Muscle of back (tissue), 11 donors: ENCODE results near the gene YDJC. TPM values are rescaled to one million over a fixed set of nuclear protein-coding genes. Genes with fewer than 3 reads are reported as not detected.
"Not testable (repeated sequence)": the region's sequence is repeated elsewhere in the genome, so short reads cannot be mapped to it uniquely, and the experiment has no call there.

Experiments used
- DNase-seq, 3 donors: peaks; one replicate each; pipeline versions ENCODE4 v3.0.0 to v3.0.0-alpha.2; 2013
- polyA plus RNA-seq, 10 donors: library from polyadenylated mRNA; unstranded; fragments of 120-200 nt; gene quantifications; one replicate each; pipeline ENCODE4 v1.2.1, GENCODE V29; 2013; ENCODE audit not compliant: insufficient read length in 10 of 10

Gene YDJC
- polyA plus RNA-seq, 10 donors = 2.7 to 5.6 (median 4.0) TPM

DNA sequence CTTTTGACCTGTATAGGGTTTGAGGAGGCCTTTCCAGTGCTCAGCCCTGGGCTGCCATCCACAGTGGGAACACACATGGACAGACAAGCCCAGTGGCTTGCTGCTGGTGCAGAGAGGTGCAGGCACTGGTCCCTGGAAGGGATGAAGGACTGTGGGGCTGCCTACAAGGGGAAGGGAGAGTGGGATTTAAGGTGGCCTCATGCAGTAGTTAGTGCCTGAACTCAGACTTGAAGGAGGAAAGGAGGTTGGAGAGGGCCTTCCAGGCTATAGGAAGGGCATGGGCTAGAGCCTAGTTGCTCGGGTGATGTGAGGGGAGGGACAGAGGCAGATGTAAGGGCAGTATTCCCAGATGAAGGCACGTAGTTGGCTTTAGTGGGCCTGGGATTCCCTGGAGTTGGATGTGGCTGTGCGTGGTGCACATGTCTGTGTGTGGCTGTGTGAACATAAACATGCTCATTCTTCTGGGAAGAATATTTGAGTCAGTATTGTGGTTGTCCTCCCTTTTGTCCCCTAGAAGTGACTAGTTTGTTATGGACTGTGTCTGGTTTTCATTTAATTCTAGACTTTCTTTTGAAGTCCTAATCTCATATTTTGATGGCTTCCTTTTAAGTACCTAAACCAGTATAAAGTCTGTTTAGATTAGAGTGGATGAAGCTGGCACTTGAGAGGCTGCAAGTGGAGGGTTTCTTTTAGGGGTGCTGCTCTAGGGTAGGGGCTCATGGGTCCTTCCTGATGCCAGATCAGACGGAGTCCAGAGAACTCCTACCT, 18.4 kb downstream of the YDJC start:
- no peak for DNase-seq

DNA sequence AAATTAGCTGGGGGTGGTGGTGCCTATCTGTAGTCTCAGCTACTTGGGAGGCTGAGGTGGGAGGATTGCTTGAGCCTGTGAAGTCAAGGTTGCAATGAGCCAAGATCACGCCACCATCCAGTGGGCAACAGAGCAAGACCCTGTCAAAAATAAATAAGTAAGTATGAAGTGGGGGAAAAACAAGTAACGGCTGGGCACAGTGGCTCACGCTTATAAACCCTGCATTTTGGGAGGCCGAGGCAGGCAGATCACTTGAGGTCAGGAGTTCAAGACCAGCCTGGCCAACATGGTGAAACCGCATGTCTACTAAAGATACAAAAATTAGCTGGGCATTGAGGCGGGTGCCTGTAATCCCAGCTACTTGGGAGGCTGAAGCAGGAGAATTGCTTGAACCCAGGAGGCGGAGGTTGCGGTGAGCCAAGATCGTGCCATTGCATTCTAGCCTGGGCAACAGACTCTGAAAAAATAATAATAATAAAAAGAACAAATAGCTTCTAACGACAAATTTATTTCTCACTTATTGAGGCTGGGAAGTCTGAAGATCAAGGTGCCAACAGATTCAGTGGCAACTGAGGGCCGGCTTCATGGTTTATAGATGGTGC, 20.2 kb downstream of the YDJC start:
- not testable (repeated sequence) for DNase-seq

DNA sequence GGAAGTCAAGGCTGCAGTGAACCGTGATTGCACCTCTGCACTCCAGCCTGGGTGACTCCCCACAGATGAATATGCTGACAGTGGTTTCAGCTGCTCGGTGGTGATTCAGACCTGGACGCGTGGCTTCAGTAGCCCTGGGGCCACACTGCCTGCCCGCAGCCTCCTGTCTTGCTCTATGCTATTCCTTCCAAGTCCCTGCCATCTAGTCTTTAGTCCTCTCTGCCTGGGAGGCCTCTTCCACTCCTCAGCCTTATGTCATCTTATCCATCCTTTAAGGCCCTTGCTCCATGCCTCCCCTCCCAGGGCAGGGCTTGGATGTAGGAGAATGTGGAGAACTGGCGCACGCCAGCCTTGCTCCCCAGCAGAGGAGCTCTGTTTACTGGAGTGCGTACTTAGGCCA, 23.0 kb downstream of the YDJC start:
- DNase-seq = no peak

DNA sequence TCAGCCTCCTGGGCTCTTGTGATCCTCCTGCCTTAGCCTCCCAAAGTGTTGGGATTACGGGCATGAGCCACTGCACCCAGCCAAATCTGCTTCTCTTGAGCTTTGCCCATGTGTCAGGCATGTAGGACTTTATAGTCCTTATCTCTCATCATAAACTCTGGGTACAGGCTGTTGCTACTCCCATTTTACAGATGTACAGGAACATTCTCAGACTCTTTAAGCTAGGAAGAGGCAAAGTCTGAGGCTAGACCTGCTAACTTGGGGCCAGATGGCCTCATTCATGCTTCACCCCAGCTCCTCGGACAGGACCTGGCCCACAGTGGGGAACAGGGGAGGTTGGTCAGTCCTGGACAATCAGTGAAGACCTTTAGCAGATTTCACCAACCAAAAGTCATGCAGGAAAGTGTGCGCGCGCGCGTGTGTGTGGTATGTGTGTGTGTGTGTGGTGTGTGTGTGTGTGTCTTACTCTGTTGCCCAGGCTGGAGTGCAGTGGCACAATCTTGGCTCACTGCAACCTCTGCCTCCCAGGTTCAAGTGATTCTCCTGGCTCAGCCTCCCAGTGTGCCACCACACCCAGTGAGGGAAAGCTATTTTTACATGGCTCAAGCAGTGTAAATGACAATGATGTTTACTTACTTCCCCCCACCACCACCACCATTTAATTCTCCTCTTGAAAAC, 23.8 kb downstream of the YDJC start:
- no peak for DNase-seq

DNA sequence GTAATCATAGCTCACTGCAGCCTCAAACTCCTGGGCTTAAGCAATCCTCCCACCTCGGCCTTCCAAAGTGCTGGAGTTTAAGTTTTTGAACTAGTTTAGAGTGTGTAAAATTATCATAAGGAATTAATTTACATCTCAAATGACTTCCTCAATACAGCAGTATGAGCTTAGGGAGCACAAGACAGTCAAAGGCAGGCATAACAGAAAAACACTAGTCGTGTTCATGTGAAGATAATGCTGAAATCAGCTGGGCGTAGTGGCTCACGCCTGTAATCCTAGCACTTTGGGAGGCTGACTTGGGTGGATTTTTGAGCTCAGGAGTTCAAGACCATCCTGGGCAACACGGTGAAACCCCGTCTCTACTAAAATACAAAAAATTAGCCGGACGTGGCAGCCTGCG, 25.8 kb downstream of the YDJC start:
- DNase-seq = no peak

DNA sequence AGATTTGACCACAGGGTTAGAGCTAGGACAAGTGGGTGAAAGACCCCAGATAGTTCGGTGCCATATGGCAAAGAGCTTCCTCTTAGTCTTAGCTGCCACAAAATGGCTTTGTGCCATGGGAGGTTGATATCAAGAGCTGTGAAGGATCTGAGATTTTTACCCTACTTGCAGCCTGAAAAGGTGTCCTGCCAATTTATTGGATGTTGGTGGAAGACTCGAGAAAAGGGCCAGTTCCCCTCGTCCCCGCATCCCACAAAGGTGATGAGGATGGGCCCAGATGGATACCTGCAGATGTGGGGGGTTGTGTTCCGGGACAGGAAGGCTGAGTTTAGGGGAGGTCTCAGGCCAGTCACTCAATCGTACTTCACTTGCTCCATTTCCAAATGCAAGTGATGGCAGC, 27.2 kb downstream of the YDJC start:
- no peak for DNase-seq

DNA sequence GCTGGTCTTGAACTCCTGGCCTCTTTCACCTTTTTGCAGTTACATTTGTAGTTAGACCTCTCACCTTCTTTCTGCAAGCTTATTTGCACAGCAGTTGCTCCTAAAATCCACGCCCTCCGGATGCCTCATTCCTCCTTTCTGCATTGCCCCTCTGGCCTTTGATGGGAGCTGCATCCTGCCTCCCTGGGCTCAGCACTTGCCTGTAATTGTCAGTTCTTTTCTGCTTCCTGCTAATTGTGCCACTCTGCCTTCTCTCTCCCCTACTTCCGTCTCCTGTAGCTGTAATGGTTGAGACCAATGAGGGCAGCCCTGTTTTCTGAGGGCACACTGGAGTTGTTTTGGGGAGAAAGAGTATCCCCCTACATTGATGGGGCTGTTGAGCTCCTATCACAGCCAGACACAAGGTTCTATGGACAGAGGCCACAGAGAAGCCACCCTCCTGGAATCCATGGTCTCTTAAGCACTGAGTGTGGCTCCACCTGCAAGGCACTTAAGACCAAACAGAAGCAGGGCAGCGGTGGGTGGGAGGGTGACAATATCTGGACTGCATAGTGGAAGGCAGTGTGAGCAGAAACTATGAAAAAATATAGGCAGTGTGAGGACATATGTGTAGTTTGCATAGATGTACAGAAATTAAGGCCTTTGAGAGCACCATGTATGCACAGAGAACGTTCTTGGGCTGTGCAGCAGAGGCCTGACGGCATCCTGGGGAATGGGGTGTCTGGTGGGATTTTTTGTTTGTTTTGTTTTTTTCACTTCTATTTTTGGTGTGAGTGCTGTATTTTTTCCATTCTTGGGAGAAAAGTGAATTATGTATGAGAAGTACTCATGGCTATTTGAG, 30.5 kb downstream of the YDJC start:
- no peak for DNase-seq

DNA sequence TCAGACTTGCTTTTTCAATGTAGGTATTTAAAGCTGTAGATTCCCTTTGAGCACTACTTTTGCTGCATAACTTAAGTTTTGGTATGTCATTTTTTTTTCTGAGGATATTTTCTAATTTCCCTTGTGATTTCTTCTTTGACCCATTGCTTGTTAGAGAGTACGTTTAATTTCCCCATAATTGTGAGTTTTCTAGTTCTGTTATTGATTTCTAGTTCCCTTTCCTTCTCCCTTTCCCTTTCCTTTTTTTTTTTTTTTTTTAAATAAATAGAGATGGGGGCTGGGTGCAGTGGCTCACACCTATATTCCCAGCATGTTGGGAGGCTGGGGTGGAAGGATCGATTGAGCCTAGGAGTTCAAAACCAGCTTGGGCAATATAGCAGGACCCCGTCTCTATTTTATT, 31.5 kb downstream of the YDJC start:
- no peak for DNase-seq

DNA sequence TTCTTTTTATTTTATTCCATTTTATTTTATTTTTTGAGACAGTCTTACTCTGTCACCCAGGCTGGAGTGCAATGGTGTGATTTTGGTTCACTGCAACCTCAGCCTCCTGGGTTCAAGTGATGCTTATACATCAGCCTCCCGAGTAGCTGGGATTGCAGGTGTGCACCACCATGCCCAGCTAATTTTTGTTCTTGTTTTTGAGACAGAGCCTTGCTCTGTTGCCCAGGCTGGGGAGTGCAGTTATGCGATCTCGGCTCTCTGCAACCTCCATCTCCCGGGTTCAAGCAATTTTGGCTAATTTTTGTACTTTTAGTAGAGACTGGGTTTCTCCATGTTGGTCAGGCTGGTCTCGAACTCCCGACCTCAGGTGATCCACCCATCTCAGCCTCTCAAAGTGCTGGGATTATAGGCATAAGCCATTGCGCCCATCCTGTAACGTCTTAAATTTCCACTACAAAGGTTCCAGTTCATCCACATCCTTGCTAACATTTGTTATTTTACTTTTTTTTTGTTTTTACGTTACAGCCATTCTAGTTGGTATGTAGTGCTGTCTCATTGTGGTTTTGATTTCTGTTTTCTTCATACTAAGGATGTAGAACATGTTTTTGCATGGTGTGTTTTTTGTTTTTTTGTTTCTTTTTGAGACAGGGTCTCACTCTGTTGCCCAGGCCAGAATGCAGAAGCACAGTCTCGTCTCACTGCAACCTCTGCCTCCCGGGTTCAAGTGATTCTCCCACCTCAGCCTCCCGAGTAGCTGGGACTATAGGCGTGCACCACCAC, 33.3 kb downstream of the YDJC start:
- DNase-seq = not testable (repeated sequence)

DNA sequence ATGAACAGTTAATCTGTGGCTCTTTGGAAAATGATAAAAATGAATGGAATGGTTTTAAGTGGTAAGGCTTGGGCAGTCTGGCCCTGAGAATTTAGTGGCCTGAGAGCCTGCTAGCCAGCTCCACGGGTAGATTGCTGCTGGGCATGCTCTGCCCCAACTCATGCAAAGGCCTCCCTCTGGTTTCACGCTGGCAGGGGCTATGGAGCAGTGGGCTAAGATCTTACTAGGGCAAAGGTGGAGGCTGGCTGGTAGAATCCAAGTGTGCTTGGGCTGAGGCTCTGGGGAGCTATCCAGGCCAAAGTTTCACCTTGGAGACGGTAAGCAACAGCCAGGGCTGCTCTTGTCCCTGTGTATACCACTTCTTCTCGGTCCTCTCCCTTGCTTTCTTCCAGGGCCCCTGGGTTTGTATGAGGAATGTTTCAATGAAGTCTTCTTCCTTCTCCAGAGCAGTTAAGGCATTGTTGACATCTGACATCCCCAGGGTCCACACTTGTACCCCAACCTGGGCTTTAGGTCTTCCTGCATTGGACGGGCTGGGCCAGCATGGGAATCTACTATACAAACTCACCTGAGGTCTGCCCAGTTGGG, 34.9 kb downstream of the YDJC start:
- DNase-seq = no peak

DNA sequence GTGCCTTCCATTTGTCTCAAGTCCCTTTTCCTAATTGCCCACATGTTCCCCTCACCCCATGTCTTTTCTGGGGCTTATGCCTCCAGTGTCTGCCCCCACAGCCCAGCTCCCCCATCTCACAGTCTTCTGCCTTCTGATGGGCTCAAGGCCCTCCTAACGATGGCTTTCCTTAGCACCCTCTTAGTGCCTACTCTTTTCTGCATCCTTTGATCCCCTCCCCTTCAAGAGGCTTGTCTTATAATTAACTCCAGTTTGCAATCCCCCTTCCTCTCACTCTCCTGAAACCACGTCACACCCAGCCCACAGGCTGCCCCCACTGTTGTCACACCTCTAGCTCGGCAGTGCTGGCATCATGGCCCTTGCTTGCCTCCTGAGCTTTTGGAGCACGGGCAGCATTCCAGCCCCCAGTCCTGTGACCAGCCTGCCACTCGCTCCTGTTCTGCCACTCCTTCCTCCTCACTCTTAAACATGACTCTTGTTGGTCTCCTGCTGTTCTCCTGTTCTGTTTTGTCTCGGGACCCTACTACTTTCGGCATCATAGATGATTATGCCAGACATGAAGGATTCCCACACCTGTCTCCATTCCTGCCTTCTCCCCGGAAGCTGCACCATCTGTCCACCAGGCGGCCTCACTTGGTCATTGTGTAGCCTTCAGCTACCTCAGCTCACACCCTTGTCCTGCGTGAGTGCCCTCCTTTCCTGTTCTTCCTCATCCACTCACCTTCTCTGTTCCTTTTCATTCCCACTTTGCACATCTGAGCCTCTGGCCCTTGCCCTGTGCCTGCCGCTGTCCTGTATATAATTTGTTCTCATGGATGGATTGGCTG, 36.2 kb downstream of the YDJC start:
- no peak for DNase-seq

DNA sequence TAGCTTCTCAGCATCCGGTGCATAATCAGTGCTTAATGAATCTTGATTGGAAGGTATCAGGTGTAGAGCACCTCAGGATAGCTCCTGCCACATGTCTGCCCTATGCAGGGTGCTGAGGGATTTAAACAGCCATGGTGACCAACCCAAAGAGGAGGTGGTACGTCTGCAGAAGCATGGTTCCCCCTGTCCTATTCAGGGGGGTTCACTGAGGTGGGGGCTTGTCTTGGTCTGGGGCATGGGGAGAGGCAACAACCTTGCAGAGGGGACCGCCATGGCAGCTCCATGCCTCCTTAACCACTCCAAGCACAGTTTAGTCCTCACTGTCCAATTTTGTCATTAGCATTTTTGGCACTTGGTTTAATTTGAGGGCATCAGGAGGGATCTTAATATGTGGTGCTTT, 37.4 kb downstream of the YDJC start:
- DNase-seq = no peak

DNA sequence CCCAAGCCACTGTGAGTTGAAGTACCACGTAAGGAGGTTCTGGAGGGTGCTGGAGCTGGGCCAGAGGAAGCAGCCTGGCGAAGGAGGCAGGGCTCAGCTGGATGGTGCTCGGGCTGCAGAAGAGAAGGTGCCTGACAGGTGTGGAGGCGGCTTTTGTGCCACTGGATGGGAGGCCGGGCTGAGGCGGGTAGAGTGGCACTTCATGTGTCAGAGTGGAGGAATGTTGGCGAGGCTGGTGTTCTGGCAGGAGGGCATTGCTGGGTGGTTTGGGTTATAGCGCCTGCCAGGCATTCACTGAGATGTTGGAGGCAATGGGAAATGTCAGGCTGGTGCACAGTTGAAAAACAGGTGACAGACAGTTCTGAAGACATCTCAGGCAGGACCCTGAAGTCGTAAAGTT, 38.1 kb downstream of the YDJC start:
- no peak for DNase-seq

DNA sequence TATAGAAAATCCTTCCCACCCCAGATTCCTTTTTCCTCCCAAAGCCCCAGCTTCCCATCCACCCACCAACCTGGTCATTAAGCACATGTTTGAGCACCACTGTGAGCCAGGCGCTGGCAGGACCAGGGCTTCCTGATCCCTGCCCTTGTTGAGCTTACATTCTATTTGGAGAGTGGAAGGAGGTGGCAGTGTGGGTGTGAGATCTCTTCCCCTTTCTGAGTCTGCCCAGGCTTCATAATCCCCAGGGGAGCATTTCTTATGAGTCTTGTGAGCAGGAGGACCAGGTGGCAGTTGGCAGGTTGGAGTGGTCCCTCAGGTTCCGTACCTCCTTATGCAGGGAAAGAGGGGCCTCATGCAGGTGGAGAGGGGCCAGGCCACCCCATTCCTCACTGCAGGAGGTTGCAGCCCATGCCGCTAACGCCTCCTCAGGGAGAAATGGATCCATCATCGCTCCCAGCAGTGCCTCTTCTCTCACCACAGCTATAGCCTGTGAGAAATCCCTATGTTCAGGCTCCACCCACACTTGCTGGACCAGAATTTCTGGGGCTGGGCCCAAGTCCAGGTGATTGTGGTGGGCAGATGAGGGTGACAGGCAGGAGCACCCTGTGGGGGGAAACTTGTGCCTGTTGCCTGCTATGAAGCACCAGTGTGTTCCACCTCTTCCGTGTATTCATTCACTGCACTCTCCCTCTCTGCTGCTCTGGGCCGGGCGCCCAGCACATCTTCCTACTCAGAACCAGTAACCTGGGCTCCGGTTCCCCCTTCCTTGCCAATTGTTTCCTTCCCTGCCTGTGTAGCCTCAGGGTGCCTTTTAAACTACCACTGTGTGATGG, 38.8 kb downstream of the YDJC start:
- no peak for DNase-seq

DNA sequence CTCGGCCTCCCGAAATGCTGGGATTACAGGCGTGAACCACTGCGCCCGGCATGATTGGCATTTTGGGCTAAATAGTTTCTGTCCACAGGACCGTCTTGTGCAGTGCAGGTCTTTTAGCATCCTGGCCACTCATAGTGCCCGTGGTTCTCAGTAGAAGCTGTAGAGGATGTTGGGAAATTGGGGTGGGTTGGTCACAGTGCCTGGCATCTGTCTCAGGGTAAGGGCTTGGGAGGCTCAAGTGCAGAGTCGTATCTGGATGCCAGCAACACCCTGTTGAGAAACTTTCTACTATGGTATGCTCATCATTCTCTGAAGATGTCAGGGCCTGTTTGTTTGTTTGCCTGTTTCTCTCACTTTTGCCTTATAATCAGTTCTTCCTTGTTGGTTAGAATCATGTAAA, 40.4 kb downstream of the YDJC start:
- no peak for DNase-seq

DNA sequence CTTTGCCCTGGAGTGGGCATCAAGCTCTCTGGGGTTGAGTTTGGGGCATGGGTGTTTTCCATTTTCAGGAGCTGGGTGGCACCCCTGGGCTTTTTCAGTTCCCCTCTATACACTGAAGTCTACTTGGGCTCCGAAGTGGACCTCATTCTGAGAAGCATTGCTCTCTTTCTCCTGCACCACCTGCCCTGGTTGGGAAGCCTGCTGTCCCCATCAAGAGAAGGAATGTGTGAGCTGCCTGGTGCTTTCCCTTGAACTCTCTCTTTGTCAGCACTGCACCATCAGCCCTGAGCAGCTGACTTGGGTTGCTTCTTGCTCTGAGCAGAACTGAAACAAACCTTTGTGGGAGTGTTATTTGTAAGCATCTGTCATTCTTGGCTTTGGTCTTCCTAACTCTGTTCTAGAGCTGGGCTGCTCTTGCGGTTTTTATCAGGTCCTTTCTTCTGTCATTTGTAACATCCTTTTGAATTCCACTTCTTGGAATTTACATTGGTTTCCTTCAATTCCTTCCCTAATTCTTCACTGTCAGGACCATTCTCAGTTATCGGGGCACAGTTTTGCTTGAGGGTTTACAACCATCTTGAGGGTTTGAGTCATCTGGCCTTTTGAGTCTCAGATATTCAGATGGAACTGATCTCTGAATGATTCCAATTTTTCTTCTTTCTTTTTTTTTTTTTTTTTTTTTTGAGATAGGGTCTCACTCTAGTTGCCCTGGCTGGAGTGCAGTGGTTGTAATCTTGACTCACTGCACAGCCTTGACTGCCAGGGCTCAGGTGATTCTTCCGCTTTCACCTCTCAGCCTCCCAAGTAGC, 41.8 kb downstream of the YDJC start:
- DNase-seq = peak in 1 of 3 donors; percentile 15

DNA sequence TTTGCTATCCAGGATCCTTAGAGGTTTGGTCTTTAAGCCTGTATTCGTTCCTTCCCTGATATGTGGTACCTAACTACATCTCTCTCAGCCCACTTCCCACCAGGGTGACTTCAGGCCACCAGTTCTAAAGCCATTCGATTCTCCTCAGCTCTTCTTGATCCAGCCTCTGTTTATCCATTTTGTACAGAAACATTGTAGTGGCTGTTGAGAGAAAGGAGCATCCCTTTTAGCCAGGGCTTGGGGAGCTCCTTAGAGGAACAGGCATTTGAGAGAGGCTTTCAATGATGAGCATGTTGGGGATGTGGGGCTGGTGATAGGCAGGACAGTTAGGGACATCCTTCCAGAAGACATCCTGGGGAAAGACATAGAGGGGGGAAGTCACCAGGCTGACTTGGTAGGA, 44.4 kb downstream of the YDJC start:
- DNase-seq = no peak
